Tibial nerve (tissue), 3 donors: Measurements from ENCODE around the gene RCAN2.

Source experiments
- POLR2A ChIP-seq, 2 donors: fragments of 450-650 bp; IDR thresholded peaks; one replicate each; pipeline ENCODE4 v1.6.1; 2017; ENCODE audit warnings: antibody characterized with exemption in 2 of 2, mild to moderate bottlenecking in 2 of 2, moderate library complexity in 2 of 2
- TF ChIP-seq, protein P1 (sequence below), 5 experiments: fragments of 200-600 bp in 3 of 5; fragments of 450-650 bp in 2 of 5; sonication (generic) in 3 of 5; IDR thresholded peaks; one replicate each; pipeline ENCODE4 v1.5.1; 2016 to 2019; ENCODE audit warnings: antibody characterized with exemption in 5 of 5, mild to moderate bottlenecking in 3 of 5, moderate library complexity in 2 of 5

- TF ChIP-seq, protein P1, sequence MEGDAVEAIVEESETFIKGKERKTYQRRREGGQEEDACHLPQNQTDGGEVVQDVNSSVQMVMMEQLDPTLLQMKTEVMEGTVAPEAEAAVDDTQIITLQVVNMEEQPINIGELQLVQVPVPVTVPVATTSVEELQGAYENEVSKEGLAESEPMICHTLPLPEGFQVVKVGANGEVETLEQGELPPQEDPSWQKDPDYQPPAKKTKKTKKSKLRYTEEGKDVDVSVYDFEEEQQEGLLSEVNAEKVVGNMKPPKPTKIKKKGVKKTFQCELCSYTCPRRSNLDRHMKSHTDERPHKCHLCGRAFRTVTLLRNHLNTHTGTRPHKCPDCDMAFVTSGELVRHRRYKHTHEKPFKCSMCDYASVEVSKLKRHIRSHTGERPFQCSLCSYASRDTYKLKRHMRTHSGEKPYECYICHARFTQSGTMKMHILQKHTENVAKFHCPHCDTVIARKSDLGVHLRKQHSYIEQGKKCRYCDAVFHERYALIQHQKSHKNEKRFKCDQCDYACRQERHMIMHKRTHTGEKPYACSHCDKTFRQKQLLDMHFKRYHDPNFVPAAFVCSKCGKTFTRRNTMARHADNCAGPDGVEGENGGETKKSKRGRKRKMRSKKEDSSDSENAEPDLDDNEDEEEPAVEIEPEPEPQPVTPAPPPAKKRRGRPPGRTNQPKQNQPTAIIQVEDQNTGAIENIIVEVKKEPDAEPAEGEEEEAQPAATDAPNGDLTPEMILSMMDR (IDR thresholded peaks at IDR 0.05): no peak
- TF ChIP-seq POLR2A (IDR thresholded peaks at IDR 0.05): no peak
Measured at GRCh38 chr6:46172176-46172575, 319.1 kb downstream of the RCAN2 start.
